ENCODE data around the gene EFCAB8.
"Not testable (repeated sequence)": the region's sequence is repeated elsewhere in the genome, so short reads cannot be mapped to it uniquely, and the experiment has no call there.

Gene EFCAB8

GRCh38 chr20:32886652-32887051, 27.9 kb downstream of the EFCAB8 start:
- no peak for DNase-seq (ENCODE audit: low read depth)

DNA sequence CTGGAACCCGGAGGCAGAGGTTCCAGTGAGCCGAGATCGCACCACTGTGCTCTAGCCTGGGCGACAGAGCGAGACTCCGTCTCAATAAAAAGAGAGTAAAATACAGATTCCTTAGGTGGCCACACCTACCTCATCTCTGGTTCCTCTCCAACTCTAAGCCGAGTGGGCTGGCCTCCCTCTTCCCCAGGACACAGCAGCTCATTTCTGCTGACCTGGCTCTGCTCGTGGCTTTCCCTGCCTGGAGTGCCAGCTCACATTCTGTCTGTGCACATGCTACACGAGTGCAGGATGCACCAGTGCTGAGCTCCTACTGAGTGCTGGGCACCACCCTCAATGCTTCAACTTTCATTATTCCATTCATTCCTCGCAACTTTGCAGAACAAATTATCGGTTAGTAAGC, 28.8 kb downstream of the EFCAB8 start:
- DNase-seq (ENCODE audit: low read depth): no peak

DNA sequence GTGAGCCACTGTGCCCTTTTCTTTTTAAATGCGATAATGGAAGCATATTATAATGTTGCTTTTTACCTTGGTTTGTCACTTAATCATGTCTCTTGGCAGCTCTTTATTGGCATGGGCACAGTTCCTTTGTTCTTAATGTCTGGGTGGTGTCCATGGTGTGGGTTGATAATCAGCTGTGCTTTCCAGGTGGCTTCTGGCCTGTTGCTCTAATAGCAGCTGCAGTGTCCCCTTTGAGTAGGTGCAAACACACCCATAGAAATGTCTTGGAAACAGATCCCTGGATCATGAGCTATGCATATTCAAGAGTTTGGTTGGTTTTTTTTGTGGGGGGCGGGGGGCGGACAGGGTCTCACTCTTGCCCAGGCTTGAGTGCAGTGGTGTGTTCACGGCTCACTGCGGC, 29.9 kb downstream of the EFCAB8 start:
- DNase-seq (ENCODE audit: low read depth): no peak

- no peak for DNase-seq (ENCODE audit: low read depth)
Measured at GRCh38 chr20:32889281-32889680, 30.6 kb downstream of the EFCAB8 start.

GRCh38 chr20:32891491-32891890, 32.8 kb downstream of the EFCAB8 start:
- DNase-seq (ENCODE audit: low read depth): no peak

GRCh38 chr20:32891926-32892660, 33.4 kb downstream of the EFCAB8 start:
- no peak for DNase-seq (ENCODE audit: low read depth)

DNA sequence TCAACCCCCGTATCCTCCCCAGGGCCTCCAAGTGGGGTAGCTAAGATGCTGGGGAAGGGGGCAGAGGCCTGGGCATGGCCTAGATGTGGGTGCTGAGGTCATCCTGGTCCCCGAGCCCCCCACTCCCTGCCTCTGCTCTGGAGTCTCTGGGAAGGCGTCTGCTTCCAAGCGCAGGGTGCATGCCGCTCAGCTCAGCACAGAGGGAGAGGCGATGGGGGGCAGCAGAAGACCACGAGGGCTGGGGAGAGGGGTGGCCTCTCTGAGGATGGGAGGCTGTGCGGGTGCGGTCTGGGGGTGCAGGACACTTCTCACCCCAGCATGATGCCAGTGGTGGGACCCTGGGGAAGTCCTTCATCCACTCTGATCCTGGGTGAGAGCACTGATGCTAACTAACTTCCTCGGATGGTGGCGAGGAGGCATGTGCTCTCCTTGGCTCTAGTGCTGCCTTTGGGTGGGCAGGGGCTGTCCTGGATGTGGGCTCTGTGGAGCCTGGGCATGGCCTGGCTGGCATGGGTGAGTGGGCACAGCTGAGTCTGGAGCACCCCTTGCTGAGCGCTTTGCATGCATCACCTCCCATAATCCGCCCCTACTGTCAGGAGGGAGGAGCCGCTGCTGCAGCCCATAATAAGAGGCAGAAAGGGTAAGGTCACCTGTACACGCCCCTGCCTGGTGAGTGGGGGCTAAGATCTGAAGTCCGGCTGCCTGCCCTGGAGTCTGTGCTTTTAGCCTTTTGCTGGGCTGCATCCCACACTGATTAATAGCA, 34.7 kb downstream of the EFCAB8 start:
- DNase-seq (ENCODE audit: low read depth): no peak

DNA sequence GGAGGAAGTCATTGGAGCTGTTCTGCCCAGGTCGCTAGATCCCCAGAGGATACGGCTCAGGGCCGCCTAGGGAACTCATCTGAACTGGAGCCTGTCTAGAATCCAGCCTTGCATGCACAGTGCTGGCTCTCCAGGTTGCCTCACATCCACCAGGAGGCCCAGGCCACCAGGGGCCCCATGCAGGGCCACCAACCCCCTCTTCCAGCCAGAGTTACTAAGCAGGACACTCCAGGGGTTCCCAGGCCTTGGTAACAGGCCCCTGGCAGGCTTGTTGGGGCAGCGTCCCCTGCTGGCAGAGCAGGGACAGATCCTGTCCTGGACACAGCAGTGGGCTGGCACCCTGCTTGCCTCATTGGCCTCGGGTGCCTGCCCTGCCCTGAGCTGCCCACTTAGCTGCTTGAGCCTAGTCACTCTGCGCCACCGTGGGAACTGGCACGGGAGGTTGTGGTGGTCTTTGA, 35.3 kb downstream of the EFCAB8 start:
- no peak for DNase-seq (ENCODE audit: low read depth)

DNA sequence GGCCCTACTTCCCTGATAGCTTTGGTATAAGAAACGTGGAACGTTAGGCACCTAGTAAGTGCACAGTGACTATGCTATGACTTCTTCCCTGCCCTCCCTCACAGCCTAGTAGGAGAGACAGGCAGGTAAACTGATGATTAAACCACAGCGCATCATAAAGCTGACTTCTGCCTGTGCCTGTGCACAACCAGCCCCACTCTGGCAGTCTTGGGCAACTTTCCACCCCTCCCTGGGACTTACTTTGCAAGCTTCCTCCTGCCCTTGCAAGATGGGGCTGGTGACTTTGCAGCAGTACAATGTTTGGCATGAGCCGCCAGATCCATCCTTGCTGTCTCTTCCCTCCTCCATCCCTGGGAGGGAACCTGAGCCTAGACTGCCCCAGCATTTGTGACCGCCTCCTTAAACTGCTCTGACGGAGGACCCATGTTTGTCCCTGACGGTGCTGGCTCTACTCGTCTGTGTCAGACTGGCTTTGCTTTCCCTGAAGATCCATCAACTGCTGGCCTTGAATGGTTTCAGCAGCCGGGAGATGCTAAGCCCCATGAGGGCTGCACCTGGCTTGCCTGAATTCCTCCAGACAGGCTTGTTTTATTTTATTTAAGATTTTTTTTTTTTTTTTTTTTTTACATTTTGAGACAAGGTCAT, 36.1 kb downstream of the EFCAB8 start:
- DNase-seq (ENCODE audit: low read depth): no peak

GRCh38 chr20:32896521-32897280, 38.0 kb downstream of the EFCAB8 start:
- no peak for DNase-seq (ENCODE audit: low read depth)

DNA sequence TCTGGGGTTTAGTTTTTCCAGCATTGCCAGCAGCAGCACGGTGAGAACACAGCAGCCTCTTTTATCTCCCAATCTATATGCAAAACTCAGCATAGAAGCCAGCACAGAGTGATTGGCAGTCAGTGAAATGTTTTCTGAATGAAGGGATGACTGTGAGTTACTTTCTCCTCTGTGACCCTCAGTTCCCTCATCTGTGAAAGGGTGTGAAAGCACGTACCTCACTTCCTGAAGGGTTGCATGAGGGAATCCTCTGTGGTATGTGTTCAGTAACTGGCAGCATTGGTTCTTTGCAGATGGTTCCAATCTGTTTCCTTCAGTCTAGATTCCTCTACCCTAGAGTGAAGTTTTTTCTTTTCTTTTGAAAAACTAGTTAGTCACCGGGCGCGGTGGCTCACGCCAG, 40.0 kb downstream of the EFCAB8 start:
- DNase-seq (ENCODE audit: low read depth): peak; percentile 54

DNA sequence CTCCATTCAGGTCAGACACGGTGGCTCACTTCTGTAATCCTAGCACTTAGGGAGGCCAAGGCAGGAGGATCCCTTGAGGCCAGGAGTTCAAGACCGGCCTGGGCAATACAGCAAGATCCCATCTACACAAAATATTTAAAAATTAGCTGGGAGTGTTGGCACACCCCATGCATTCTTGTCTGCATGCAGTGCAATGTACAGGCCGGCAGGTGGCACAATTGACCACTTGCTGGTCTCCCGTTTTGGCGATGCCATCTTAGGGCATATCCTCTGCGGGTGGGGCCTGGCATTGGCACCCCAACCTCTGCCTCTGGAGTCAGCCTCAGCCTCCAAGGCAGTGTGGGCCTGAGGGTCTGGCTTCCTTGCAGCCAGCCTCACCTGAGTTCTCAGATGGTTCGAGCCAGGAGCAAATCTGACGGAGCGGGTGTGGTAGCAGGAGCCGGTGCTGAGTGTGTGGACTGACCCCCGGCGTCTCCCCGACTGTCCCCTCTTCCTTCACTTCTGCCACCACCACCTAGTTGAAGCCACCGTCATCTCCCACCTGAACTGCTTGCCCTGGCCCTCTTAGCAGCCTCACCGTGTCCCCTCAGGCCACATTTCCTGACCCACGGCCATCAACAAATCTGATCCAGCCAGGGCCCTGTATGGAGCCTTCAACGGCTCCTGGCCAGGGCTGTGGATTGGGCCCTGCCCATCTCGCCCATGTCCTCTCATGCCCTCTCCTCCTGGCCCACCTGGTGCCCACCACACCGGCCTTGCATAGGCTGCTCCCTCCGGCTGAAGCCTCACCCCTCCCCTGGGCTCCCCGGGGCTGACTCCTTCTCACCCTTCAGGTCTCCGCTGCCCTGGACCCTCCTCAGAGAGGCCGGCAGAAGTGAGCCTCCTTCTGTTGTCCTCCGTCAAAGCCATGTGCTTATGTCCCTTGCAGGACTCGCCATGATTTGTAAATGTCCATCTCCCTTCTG, 44.0 kb downstream of the EFCAB8 start:
- DNase-seq (ENCODE audit: low read depth): peak; percentile 34

- no peak for DNase-seq (ENCODE audit: low read depth)
Measured at GRCh38 chr20:32903666-32904175, 45.0 kb downstream of the EFCAB8 start.

DNA sequence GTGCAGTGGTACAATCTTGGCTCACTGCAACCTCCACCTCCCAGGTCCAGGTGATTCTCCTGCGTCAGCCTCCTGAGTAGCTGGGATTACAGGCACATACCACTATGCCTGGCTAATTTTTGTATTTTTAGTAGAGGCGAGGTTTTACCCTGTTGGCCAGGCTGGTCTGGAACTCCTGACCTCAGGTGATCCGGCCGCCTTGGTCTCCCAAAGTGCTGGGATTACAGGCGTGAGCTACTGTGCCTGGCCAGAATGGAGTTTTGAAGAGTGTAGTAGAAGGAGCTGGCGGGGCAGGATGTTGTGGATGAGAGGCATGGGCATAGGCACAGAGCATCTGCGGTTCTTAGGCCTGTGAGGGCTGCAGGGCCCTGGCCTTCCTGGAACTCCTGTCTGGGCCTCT, 46.0 kb downstream of the EFCAB8 start:
- not testable (repeated sequence) for DNase-seq (ENCODE audit: low read depth)

DNA sequence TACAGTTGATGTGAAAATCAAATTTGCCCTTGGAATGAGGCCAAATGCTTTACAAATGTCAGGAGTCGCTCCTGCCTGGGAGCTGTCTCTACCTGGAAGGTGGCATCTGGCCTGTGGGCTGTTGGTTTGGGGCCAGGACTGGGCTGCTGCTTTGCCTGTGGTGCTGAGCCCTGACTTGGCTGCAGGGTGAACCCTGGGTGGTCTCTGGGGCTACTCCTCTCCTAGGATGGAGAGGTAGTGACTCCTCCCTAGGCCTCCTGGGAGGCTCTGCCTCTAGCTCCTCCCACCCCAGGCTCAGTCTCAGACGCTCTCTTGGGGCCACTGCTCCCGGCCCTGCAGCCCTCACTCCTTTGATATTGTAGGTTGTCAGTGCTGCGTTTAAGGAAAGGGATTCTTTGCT, 47.5 kb downstream of the EFCAB8 start:
- DNase-seq (ENCODE audit: low read depth): no peak

DNA sequence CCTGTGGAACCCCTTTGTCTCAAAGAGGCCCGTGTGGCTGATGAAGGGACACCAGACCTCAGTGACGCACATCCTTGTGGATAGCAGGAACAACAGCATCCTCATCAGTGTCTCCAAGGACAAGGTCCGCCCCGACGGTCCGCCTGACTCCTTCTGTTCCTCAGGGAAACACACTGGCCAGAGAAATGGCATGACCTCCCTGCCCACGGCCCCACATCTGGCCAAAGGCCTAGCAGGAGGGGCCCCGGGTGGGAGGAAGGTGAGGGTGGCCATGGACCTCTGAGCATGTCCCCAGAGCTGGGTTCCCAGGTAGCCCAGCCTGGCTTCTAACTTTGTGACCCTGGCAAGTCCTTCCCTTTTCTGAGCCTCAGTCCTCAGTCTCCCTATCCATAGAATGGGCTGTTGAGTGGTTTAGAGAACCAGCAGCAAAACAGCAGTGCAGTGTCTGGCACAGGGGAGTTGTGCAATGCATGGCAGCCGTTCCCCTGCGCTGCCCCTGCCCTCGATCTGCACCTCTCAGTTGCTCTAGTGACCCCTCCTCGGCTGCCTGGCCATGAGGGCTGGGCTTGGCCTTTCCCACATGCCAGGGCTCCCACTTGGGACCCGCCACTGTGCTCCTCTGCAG, 48.3 kb downstream of the EFCAB8 start:
- no peak for DNase-seq (ENCODE audit: low read depth)

GRCh38 chr20:32907886-32908285, 49.2 kb downstream of the EFCAB8 start:
- DNase-seq (ENCODE audit: low read depth): no peak

DNA sequence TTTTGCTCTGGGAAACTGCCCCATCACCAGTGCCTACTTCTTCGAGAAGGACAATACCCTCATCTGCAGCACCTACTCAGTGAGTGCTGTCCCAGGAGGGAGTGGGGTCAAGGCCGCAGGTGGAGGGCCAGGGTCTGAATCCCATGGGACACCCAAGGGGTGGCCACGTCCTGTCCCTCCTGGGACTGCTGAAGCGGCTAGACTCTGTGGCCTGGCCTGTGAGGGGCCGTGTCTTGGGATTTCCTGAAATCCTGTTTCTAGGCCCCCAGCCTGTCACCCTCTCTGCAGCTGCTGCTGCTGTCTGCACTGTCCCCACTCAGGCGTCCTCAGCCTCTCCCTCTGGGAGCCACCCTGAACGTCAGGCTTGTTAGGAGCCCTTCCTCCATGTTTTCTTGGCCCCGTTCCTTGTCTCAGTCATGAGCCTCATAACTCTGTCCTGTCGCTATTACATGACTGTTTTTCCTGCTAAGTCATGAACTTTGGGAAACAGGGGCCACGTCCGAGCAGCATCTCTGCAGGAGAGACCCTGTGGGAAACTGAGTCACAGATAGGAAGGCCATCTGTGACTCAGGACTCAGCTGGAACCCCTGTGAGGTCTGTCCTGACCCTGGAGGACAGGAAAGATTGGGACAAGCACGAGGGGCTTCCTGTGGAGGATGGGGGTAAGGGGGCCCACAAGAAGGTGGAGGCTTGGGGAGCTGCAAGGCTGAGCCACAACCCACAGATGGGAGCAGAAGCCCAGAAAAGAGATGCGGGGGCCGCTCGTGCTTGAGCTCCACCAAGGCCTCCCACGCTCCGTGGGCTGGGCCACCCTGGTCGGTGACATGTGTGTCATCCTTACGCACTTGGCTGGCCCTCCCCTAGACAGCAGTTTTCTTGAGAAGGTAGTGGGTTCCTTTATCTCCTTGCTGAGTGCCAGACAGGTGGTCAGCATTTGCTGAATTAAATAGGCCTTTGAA, 49.9 kb downstream of the EFCAB8 start:
- no peak for DNase-seq (ENCODE audit: low read depth)

DNA sequence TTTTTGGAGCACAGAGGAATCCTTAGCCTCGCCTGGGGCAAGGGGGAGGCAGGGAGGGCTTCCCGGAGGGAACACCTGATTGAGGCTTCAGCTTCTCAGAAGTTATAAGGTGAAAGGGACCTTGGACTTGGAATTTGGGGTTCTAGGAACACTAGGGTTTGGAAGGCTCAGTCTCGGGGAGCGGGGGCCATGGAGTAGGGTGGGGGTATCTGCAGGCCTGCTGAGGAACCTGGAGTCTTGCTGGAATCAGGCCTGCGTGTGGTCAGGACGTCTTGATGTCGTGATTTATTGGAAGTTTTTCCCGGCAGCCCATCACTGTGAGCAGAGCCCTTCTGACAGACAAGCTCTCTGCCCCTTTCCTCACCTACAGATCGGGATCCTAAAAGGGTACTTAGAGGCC, 50.7 kb downstream of the EFCAB8 start:
- no peak for DNase-seq (ENCODE audit: low read depth)
